CD4-positive, alpha-beta memory T cell (primary cell): Measurements from ENCODE around the gene UMPS. TPM values are rescaled to one million over a fixed set of nuclear protein-coding genes. Genes with fewer than 3 reads are reported as not detected.

ENCODE experiments used
- CTCF ChIA-PET: fragments of 350-600 bp; sonication (Branson Sonifier 250); formaldehyde crosslinking; loops from one replicate; lab custom pipeline; 2021; ENCODE audit warnings: inconsistent platforms; ENCODE audit not compliant: partially characterized antibody; lab: Charles Lee
- POLR2A ChIA-PET: fragments of 350-600 bp; sonication (Branson Sonifier 250); formaldehyde crosslinking; loops from one replicate; lab custom pipeline; 2021; ENCODE audit not compliant: partially characterized antibody; lab: Charles Lee
- DNase-seq, 5 donors: peaks; one replicate each; pipeline versions ENCODE4 v3.0.0 to v3.0.0-alpha.2; 2020 to 2022; ENCODE audit warnings: mixed read lengths in 1 of 5
- H3K27ac ChIP-seq: one replicate; pipeline ENCODE4 v1.7.0; 2013; ENCODE audit warnings: low read depth, low read length
- H3K27me3 ChIP-seq: 2 replicates; pipeline ENCODE4 v1.7.0; 2013; ENCODE audit warnings: mild to moderate bottlenecking, low read length, moderate library complexity; ENCODE audit not compliant: insufficient read depth
- H3K36me3 ChIP-seq: 2 replicates; pipeline ENCODE4 v1.7.0; 2013; ENCODE audit warnings: mild to moderate bottlenecking, low read length, moderate library complexity; ENCODE audit not compliant: insufficient read depth
- H3K4me1 ChIP-seq: 2 replicates; pipeline ENCODE4 v1.7.0; 2013; ENCODE audit warnings: mild to moderate bottlenecking, low read length, moderate library complexity; ENCODE audit not compliant: insufficient read depth
- H3K4me3 ChIP-seq, 2 donors: one replicate each; pipeline ENCODE4 v1.7.0; 2013; ENCODE audit warnings: low read length in 2 of 2, mild to moderate bottlenecking in 1 of 2
- H3K9me3 ChIP-seq, 2 donors: one replicate each; pipeline ENCODE4 v1.7.0; 2013; ENCODE audit warnings: low read length in 2 of 2, control low read depth in 1 of 2; ENCODE audit not compliant: control insufficient read depth in 1 of 2
- H3K27ac Mint-ChIP-seq, 7 donors: one replicate each; pipeline ENCODE4 v1.8.0; 2020 to 2021; ENCODE audit warnings: mixed read lengths in 7 of 7, mild to moderate bottlenecking in 6 of 7, inconsistent platforms in 3 of 7, moderate library complexity in 3 of 7
- H3K27me3 Mint-ChIP-seq, 2 donors: one replicate each; pipeline ENCODE4 v1.8.0; 2020 to 2021; ENCODE audit warnings: mixed read lengths in 2 of 2
- H3K36me3 Mint-ChIP-seq, 2 donors: one replicate each; pipeline ENCODE4 v1.8.0; 2020 to 2021; ENCODE audit warnings: mixed read lengths in 2 of 2, inconsistent platforms in 1 of 2, mild to moderate bottlenecking in 1 of 2
- H3K4me1 Mint-ChIP-seq, 4 donors: one replicate each; pipeline ENCODE4 v1.8.0; 2020 to 2021; ENCODE audit warnings: mixed read lengths in 4 of 4, mild to moderate bottlenecking in 1 of 4
- H3K4me3 Mint-ChIP-seq, 8 donors: one replicate each; pipeline ENCODE4 v1.8.0; 2020 to 2021; ENCODE audit warnings: mixed read lengths in 8 of 8, mild to moderate bottlenecking in 7 of 8, moderate library complexity in 6 of 8, inconsistent platforms in 3 of 8
- H3K9me3 Mint-ChIP-seq, 8 donors: one replicate each; pipeline ENCODE4 v1.8.0; 2020 to 2021; ENCODE audit warnings: mixed read lengths in 8 of 8, mild to moderate bottlenecking in 5 of 8, inconsistent platforms in 3 of 8, moderate library complexity in 1 of 8
- intact Hi-C: fragments of 100-400 bp; cut with micrococcal nuclease; formaldehyde crosslinking; loops from one replicate; pipeline ENCODE4 v1.15.1; 2023
- polyA plus RNA-seq, 2 donors: library from polyadenylated mRNA; unstranded; fragments of 300-500 nt; fragmentation: Illumina TruSeq; gene quantifications; one replicate each; pipeline ENCODE4 v1.2.3, GENCODE V29; 2021
- total RNA-seq, 2 experiments: library from RNA; stranded (reverse); gene quantifications; one replicate each; pipeline ENCODE4 v1.2.3, GENCODE V29; 2021

The UMPS gene
- total and polyA plus RNA-seq, 4 experiments from 2014 or later = 18.4 to 33.2 (median 28.5) TPM

- ChIA-PET POLR2A (no interaction called here), CTCF (interaction anchor here (1.6 to 2.0 kb wide), 2 partner anchors 30 to 110 kb away, joined by 5 to 7 read pairs; no protein-coding TSS in a partner anchor)
- H3K4me1 Mint-ChIP-seq = peaks cover 0 to 3% (median 0%) of the 10 kb centered on the region in 4 donors
- intact Hi-C loops = no loop called here
- Histone ChIP-seq H3K36me3 (no peaks in the 10 kb centered on the region), H3K27ac (no peak overlapping the region), H3K9me3 (no peaks in the 10 kb centered on the region), H3K4me1 (no peaks in the 10 kb centered on the region), H3K4me3 (no peak overlapping the region), H3K27me3 (no peaks in the 10 kb centered on the region)
- no peak overlapping the region for H3K27ac Mint-ChIP-seq
- no peak overlapping the region for H3K4me3 Mint-ChIP-seq
- no peak for DNase-seq
- peaks cover 2 to 3% of the 10 kb centered on the region in 2 donors for H3K27me3 Mint-ChIP-seq
- H3K36me3 Mint-ChIP-seq = no peaks in the 10 kb centered on the region
- no peaks in the 10 kb centered on the region for H3K9me3 Mint-ChIP-seq
Observed at GRCh38 chr3:124791142-124791541, 60.9 kb downstream of the UMPS start.

DNA sequence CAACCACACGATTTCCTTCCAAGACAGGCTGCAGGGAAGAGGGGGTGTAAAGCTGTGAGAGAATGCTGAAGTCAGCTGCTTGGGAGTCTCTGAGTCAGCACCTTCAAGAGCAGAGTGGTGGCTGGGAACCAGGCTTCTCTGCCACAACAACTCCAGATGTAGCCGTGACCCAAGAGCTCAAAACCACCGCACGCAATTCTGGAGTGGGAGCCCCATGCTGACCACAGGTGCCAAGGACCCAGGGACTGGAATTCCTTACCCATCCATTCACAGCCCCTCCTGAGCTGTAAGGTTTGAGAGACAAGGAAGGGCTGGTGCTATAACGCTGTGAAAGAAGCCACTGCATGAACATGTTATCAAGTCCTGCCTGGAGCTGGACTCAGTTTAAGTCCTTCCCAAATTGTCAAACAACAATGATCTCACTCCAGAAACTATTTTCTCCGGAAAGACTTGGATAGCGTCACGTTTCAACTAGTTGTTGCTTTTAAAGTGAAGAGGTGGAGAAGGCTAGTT, 61.4 kb downstream of the UMPS start:
- intact Hi-C loops = no loop called here
- CTCF ChIA-PET = interaction anchor here (1.6 to 2.0 kb wide), 2 partner anchors 31 to 109 kb away, joined by 5 to 7 read pairs; no protein-coding TSS in a partner anchor
- no peaks in the 10 kb centered on the region for H3K9me3 Mint-ChIP-seq
- H3K36me3 ChIP-seq = no peaks in the 10 kb centered on the region
- DNase-seq = no peak
- H3K27me3 Mint-ChIP-seq = peaks cover 2 to 3% of the 10 kb centered on the region in 2 donors
- H3K27me3 ChIP-seq = no peaks in the 10 kb centered on the region
- peaks cover 0 to 3% (median 0%) of the 10 kb centered on the region in 4 donors for H3K4me1 Mint-ChIP-seq
- no peaks in the 10 kb centered on the region for H3K4me1 ChIP-seq
- H3K4me3 Mint-ChIP-seq = no peak overlapping the region
- no peaks in the 10 kb centered on the region for H3K36me3 Mint-ChIP-seq
- H3K27ac ChIP-seq = no peak overlapping the region
- POLR2A ChIA-PET = no interaction called here
- no peaks in the 10 kb centered on the region for H3K9me3 ChIP-seq
- H3K27ac Mint-ChIP-seq = no peak overlapping the region
- H3K4me3 ChIP-seq = no peak overlapping the region

GRCh38 chr3:124792341-124793040, 62.2 kb downstream of the UMPS start:
- ChIA-PET CTCF (interaction anchor here (1.6 to 2.0 kb wide), 2 partner anchors 32 to 109 kb away, joined by 5 to 7 read pairs; no protein-coding TSS in a partner anchor), POLR2A (interaction anchor here (0.5 kb wide), 1 partner anchor 69 kb away, joined by 3 read pairs; no protein-coding TSS in a partner anchor)
- Histone ChIP-seq H3K36me3 (no peaks in the 10 kb centered on the region), H3K4me3 (no peak overlapping the region), H3K4me1 (no peaks in the 10 kb centered on the region), H3K9me3 (no peaks in the 10 kb centered on the region), H3K27me3 (no peaks in the 10 kb centered on the region), H3K27ac (no peak overlapping the region)
- DNase-seq = no peak
- H3K4me1 Mint-ChIP-seq = no peaks in the 10 kb centered on the region
- peaks cover 2 to 6% of the 10 kb centered on the region in 2 donors for H3K27me3 Mint-ChIP-seq
- intact Hi-C loops = no loop called here
- H3K9me3 Mint-ChIP-seq = no peaks in the 10 kb centered on the region
- no peaks in the 10 kb centered on the region for H3K36me3 Mint-ChIP-seq
- H3K4me3 Mint-ChIP-seq = no peak overlapping the region
- H3K27ac Mint-ChIP-seq = peak overlapping the region in 1 of 7 donors; percentile 12

- POLR2A ChIA-PET = no interaction called here
- no peaks in the 10 kb centered on the region for H3K36me3 Mint-ChIP-seq
- no peak overlapping the region for H3K27ac ChIP-seq
Observed at GRCh38 chr3:124793054-124793739, 62.9 kb downstream of the UMPS start.

GRCh38 chr3:124796477-124796876, 66.2 kb downstream of the UMPS start:
- Histone ChIP-seq H3K36me3 (no peaks in the 10 kb centered on the region), H3K9me3 (no peaks in the 10 kb centered on the region), H3K4me1 (no peaks in the 10 kb centered on the region), H3K27ac (no peak overlapping the region), H3K27me3 (no peaks in the 10 kb centered on the region), H3K4me3 (no peak overlapping the region)
- Mint-ChIP-seq H3K27me3 (peaks cover 2 to 6% of the 10 kb centered on the region in 2 donors), H3K9me3 (peaks cover 0 to 3% (median 0%) of the 10 kb centered on the region in 8 donors), H3K4me1 (no peaks in the 10 kb centered on the region), H3K27ac (no peak overlapping the region), H3K4me3 (no peak overlapping the region), H3K36me3 (no peaks in the 10 kb centered on the region)
- intact Hi-C loops = no loop called here
- ChIA-PET CTCF (no interaction called here), POLR2A (no interaction called here)
- no peak for DNase-seq

More at GRCh38 chr3:124793054-124793739, 62.9 kb downstream of the UMPS start:
- intact Hi-C loops = no loop called here
- Mint-ChIP-seq H3K27me3 (peaks cover 2 to 6% of the 10 kb centered on the region in 2 donors), H3K4me1 (no peaks in the 10 kb centered on the region), H3K27ac (no peak overlapping the region), H3K4me3 (no peak overlapping the region), H3K9me3 (no peaks in the 10 kb centered on the region)
- CTCF ChIA-PET = no interaction called here
- no peaks in the 10 kb centered on the region for H3K9me3 ChIP-seq
- no peaks in the 10 kb centered on the region for H3K27me3 ChIP-seq
- H3K36me3 ChIP-seq = no peaks in the 10 kb centered on the region
- no peak overlapping the region for H3K4me3 ChIP-seq
- DNase-seq = no peak
- no peaks in the 10 kb centered on the region for H3K4me1 ChIP-seq

- DNase-seq = no peak
- peaks cover 4 to 10% of the 10 kb centered on the region in 2 donors for H3K27me3 Mint-ChIP-seq
- peaks cover 0 to 3% (median 0%) of the 10 kb centered on the region in 8 donors for H3K9me3 Mint-ChIP-seq
- CTCF ChIA-PET = no interaction called here
- H3K27ac ChIP-seq = no peak overlapping the region
- no peaks in the 10 kb centered on the region for H3K4me1 Mint-ChIP-seq
- H3K4me3 ChIP-seq = no peak overlapping the region
- H3K36me3 ChIP-seq = no peaks in the 10 kb centered on the region
- intact Hi-C loops = no loop called here
- H3K36me3 Mint-ChIP-seq = no peaks in the 10 kb centered on the region
- H3K4me3 Mint-ChIP-seq = no peak overlapping the region
- no peaks in the 10 kb centered on the region for H3K9me3 ChIP-seq
- H3K27me3 ChIP-seq = no peaks in the 10 kb centered on the region
- POLR2A ChIA-PET = no interaction called here
- no peaks in the 10 kb centered on the region for H3K4me1 ChIP-seq
- no peak overlapping the region for H3K27ac Mint-ChIP-seq
Observed at GRCh38 chr3:124797426-124797945, 67.2 kb downstream of the UMPS start.
